HG03045 (cell line): ENCODE results near the gene PFDN2.
"Not testable (repeated sequence)": the region's sequence is repeated elsewhere in the genome, so short reads cannot be mapped to it uniquely, and the experiment has no call there.

Source experiments
- ATAC-seq: cut with Tn5 transposase; IDR thresholded peaks from one replicate; pipeline ENCODE4 v1.9.1; 2021; ENCODE audit warnings: mild to moderate bottlenecking, moderate library complexity; ENCODE audit not compliant: unreplicated experiment

PFDN2 gene

DNA sequence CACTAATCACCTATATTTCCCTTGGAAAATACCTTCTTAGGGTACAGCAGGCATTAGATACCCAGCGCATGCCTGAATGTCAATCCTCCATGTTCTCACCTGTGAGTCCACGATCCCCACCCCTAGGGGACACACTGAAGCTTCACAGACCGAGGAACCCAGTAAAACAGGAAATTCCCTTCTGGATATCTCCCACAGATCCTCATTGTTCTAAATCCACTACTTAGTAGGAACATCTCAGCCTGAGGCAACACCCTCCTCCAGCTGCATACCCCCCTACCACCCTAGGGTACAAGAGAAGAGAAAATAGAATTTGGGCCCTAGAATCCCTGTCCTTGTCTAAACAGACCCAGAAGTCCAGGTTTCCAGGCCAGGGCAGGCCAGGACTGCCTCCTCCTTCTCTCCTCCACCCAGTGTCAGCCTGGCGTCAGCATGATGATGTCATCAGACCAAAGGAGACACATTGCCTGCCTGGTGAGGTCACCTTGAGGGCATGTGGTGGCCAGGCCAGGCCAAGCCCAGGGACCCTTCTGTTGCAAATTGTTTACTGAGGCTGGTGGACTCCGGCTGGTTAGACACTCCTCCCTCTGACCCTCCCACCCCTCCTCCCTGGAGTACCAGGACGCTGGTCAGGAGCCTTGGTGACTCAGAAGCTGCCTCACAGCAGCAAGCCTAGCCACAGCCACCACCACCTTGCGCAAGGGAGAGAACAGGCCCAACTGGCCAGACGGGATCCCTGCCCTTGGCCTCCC lies 34.7 kb downstream of the PFDN2 start:
- ATAC-seq, result no peak

DNA sequence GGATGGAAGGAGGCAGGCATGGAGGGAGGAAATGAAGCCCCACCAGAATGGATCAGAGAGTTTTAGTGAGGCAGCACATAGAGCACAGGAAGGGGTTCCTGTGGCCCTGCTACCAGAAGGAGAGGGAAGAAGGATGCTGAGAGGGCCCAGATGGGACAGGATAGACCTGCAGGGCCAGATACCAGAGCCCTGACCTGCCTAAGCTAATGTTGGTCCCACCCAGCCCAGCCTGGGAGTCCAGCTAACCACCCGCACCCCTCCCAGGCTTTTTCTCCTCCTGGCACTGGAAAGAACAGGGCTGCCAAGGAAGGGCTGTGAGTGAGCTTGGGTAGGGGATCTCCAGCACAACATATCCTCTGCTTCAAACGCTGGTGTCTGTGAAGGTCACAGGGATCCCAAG lies 35.4 kb downstream of the PFDN2 start:
- no peak for ATAC-seq

DNA sequence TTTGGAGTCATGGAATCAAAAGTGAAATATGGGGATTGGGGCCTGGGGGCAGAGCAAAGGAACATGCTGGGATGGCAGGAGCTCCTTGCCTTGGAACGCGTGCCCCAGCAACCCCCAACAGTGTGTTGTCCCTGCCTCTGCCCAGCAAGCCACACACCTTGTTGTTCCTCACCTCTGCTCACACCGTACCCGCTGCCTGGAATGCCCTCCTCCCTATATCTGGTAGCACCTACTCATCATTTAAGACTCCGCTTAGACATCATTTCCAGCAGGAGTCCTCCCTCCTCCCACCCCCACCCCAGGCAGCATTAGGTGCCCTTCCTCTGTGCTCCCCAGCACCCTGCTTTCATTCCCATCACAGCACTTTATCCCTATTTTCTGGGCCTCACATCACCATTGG lies 36.3 kb downstream of the PFDN2 start:
- no peak for ATAC-seq

DNA sequence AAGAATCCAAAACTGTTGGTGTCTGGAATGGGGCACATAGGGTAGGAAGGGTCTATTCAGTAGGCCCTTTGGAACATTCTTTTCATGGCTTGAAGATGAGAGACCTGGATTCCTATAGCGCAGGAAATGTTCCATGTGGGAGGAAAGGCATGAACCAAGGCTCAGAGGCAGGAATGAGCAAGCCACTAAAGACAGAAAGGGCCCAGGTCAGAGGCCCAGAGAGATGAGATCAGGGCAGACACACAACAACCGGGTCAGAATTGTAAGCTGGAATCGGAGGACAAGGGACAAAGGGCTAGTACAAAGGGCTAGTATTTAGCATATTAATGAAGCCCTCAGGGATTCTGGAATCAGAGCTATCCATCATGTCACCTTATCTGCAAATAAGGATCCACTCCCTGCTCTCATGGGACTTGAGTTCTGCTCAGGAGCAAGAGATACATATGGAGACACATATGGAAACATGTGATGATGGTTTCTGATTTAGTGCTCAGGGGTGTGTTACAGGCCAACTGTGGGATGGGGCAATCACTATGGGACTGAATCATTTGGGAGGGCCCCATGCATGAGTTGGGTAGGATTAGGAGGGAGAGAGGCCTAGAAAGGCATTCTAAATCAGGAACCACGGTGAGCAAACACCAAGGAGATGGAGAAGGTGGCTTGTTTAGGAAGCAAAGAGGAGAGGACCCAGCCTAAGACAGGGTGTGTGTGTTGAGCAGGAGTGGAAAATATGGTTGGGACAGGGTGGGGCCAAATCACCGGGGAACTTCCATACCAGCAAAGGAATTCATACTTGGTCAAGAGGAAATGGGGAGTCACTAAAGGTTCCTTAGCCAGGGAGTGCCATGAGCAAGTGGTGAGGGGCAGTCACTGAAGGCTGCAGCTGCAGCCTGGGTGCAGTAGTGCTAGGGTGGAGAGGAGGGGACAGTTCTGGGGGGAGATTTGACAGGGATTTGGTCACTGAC lies 37.1 kb downstream of the PFDN2 start:
- ATAC-seq, result no peak

DNA sequence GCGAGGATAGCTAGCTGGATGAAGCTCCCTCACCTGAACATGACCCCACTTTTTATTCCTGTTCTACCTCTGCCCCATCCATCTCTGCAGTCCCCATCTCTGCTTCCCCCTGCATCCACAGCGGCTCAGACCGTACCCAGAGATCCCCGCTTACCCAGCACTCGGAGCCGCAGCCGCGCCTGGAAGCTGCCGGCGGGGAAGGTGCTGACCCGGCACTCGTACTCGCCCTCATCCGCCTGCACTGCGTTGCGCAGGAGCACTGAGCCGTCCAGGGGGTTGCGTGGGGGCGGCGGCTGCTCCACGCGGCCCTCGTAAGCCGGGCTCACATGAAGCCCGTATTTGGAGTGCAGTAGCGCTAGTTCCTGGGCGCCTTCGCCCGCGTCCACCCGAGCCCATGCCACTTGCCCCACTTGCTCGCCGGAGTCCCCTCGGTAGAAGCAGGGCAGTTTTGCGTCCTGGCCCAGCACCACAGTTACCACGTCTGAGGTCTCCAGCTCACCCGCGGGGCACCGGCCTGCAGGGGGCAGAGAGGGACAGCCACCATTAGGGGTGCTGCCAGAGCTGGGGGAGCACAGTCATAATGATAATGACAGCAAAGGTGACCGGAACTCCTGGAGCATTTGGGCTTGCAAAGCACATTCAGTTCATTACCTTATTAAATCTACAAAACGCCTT lies 38.3 kb downstream of the PFDN2 start:
- ATAC-seq, result no peak

DNA sequence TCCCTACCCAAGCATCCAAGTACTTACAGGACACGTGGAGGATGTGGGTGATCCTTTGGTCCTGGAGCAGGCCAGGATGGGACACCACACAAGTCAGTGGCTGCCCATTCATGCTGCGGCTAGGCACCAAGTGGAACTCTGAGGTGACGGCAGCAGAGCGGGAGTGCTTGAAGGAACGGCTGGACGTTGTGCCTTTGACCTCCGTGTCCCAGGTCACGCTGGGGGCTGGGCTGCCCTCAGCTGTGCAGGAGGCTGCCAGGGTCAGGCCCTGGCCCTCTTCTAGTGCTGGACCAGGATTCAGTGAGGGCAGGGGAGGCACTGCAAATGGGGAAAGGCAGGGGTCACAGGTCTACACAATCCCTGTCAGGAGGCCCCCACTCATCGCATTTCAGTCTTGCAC lies 40.4 kb downstream of the PFDN2 start:
- ATAC-seq, result no peak

DNA sequence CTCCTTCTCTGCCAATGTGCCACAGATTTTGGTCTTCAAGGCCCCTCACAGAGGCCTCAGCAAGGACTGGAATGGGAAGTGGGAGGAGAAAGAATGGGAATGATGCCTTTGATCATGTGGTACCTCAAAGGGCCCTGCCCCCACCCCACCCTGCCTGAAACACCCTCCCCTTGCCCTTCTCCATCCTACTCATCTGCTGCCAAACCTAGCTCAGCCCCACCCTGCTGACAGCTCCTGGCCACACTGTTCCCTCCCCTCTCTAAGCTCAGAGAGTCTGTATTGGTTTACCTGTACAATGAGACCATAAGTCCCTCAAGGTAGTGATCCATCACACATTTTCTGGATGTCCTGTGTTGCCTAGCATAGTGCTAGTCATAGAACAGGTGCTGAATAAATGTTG lies 41.4 kb downstream of the PFDN2 start:
- no peak for ATAC-seq

DNA sequence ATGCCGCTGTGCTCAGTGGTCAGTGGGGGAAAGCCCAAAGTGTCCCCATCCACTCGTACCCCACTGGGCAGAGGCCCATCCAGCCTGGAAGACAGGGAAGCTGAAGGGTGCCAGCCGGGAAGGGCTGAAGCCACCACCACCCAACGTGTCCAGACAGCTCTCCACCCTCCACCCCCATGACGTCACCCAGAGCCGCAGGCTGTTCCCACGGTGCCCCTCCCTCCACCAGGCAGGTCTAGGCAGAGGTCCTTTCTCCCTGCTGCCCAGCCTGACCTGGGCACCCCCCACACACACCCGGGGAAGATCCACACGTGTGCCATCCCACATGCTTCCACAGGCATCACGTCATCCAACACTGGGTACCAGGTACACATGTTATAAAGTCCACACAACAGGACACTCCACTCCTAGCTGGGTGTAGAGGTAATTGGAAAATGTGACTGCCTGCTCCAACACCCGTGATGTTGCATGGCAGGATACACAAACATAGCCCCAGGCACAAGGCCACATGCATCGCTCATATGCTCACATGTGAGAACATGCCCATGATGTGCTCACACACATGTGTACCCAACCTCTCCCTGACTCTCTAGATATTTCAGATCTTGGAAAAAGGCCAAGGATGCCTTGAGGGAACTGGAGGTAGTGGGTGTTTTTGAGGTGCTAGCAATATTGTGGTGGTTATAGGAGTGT lies 43.0 kb downstream of the PFDN2 start:
- no peak for ATAC-seq

DNA sequence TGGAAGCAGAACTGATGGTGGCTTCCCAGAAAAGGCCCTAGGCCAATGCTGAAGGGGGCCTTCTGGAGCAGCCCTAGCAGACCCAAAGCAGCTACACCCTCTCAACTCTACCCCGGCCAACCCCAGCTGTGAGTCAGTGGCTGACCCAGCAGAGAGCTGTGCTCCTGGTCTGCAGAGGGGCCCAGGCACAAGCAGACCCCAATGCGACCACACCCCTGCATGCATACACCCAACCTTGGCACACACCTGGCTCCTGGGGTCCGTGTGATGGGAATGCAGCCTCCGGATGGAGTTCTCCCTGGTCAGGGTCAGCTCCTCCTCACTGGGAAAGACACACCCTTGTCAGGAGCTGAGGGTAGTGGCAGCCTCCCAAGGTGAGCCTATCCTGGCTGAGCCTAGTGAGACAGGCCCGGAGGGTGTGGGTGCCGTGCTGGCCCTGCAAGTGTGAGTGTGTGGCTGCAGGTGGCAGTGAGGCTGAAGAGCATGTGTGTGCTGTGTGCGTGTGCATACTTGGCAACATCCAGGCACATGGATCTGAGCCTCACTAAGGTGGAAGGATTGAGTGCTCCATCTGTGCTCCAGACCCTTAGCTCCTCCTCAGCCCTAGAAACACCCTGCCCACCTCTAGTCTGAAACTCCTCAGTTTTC lies 44.2 kb downstream of the PFDN2 start:
- no peak for ATAC-seq

DNA sequence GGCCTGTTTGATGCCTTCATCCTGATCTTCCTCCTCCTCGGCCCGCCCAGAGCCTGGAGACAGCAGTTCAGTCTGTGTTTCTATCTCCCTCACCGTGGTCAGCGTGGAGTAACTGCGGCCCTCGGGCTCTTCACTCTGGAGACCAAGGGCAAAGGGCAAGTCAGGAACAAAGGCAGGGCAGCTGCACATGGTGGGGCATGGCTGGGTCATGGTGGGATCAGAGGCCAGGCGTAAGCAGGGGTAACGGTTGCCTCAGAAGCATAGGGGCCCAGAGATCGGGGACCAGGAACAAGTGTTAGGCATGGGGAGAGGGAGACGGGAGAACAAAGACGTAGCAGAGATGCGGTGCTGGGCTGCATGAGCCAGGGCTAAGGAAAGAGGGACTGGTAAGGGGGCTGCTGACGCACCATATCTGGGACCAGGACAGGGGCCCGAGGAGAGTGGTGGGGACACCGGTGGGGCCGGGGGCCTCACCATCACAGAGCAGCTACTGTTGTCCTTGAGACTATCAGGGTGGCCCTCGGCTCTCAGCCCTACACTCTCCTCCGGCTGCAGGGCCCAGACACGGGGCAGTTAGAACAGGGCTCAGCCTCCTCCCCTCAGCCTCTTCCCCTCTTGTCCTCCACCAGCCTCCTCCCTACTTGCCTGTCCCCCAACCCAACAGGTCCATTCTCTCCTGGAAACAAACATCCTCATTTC lies 44.9 kb downstream of the PFDN2 start:
- no peak for ATAC-seq

DNA sequence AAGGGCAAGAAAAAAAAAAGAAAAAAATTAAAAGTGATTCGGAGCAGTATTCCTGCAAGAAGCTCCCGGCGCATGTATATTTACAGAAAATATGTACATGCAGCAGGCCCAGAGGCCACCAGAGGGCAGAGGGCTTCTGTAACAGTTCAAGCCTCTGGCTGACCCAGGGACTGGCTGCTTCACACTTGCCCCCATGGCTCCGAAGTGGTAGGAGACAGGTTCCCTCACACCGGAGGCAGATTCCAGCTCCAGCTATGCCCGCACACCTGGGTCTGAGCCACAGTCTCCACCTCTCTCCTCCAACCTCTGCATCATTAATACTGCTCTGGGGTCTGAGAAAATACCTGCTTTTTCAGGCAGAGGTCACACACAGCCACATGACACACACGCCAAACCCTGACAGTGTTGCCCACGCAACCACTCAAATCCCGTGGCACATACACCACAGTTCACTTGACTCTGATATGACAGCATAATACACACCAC lies 45.9 kb downstream of the PFDN2 start:
- ATAC-seq, result no peak

DNA sequence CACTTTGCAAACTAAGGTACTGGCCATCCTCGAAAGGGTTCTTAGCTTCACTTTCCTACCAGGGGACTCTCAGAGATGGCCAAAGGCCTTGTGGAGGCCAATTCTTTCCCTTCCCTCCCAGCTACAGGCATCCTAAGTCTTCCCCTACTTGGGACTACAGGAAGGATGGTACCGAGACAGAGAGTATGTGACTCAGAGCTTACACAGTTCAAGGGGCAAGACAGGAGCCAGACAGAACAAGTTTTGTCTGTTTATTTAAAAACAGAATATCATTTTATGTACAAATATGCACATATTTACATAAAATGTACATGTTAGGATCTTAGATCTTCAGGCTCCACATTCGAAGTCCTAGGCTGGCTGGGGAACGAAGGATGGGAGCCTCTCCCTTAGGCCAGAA lies 47.1 kb downstream of the PFDN2 start:
- no peak for ATAC-seq

DNA sequence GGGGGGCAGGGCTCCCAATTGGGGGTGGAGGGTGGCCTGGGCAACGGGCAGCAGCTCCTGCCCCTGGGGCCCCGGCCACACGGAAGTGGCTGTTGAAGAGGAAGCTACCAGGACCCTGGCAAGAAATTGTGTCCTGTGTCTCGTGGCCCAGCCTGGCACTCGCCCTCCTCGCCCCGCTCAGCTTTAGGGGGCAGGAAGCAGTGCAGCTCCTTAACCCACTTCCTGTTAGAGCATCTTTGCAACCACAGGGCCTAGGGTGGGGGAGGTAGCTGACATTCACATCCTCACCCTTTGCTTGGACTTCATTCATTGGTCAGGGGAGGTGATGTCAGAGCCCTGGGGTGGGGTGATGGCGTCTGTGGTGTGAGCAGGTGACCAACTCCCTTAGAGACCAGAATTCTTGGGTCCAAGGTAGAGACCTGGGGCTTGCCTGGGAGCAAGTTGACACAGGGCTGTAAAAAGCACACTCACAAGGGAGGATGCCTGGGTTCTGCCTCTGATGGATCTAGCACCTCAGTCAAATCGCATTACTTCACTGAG lies 48.0 kb downstream of the PFDN2 start, which contains the start of gene ARHGAP30:
ARHGAP30 (minus strand) TSS at position 161 of the 540 bp plus-strand sequence. CDS start 267 bp downstream, outside the sequence.
- ATAC-seq, result peak; percentile 84

DNA sequence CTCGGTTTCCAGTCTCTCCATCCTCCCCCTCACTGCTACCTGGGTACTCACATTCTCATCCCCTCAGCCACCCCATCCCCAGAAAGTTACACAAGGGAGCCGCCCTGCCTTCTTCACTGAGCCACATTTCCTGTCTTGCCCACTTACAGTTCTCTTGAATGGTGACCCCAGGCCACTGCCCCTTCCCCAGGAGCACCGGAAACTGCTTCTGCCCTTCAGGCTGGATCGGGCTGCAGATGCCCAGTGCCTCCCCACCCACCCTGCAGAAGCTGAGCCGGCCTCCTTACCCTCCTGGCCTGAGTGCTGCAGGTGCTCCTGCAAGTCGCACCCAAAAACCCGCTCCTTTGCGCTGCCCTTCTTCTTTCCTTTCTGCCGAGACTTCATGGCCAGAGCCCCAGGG lies 48.6 kb downstream of the PFDN2 start:
- peak; percentile 13 for ATAC-seq

DNA sequence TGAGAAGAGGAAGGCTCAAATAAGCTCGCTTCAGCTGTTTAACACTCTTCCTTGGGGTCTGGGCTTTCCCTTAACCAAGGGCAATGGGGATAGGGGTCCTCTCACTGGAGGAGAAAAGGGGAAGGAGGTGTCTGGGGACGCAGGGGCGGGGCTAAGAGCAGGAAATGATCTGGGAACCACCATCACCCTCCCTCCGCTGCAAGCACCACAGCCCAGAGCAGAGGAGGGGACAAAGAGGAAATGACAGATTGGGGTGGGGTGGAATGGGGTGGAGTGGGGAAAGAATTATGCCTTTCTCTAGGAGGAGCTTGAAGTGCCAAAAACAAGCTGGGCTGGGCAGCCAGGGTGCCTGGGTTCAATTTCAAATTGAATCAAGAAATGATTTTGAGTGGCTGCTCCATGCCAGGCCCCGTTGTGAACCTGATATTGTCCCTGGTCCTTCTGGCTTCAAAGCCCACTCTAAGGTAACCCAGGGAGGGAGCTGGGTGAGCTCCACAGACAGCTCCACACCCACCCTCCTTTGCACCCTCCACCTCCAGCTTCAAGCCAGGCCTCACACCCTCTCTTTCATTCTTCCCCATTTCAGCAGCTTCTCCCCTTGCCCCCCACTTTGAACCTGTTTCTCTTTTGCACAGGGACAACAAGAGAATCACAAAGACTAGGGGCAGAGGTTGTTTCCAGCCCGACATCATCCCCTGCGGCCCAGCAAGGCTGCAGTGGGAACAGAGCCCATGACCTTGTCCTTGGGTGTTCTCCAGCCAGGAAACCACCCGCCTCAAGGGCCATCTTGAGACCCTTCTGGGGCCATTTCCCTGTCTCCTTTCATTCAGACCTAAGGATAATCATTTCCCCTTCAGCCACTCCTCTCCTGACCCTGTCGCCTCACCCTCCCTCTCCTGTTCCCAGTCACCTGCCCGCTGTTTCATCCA lies 49.3 kb downstream of the PFDN2 start:
- peak; percentile 52 for ATAC-seq

DNA sequence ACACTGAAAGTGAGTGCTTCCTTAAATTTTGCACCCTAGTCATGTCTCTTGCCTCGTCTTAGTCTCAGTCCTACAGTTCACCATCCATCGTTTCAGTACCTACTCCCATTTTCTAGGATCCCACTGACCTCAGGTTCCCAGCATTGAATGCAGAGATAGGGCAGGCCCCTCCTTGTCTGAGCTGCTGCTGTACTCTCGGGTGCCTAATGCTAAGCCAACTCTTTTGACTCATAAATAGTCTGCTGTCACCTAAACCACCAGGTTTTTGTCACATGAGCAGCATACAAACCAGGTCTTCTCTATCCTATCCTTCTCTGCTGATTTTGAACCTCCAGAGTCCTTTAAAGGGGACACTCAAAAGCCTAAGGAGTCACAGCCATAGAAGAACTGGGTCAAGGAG lies 51.1 kb downstream of the PFDN2 start:
- ATAC-seq, result no peak

DNA sequence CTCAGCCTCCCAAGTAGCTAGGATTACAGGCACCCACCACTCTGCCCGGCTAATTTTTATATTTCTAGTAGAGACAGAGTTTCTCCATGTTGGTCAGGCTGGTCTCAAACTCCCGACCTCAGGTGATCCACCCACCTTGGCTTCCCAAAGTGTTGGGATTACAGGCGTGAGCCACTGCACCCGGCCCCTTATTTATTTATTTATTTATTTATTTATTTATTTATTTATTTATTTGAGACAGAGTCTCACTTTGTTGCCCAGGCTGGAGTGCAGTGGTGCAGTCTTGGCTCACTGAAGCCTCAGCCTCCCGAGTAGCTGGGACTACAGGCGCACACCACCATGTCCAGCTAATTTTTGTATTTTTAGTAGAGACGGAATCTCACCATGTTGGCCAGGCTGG lies 52.2 kb downstream of the PFDN2 start:
- ATAC-seq, result not testable (repeated sequence)

DNA sequence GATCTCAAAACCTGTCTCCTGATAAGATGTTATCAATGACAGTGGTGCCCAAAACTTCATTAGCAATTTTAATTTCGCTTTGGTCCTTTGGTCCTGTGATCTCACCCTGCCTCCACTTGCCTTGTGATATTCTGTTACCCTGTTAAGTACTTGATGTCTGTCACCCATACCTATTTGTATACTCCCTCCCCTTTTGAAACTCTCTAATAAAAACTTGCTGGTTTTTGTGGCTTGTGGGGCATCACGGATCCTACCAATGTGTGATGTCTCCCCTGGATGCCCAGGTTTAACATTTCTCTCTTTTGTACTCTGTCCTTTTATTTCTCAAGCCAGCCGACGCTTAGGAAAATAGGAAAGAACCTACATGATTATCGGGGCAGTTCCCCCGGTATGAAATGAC lies 53.9 kb downstream of the PFDN2 start:
- not testable (repeated sequence) for ATAC-seq
